Measurements from ENCODE around the gene TOGARAM2. TPM values are rescaled to one million over a fixed set of nuclear protein-coding genes. Genes with fewer than 3 reads are reported as not detected.

Gene TOGARAM2
- total and polyA plus RNA-seq, 2 of the 8 experiments (the other 6 are each of a cell fraction or from before 2014, with no cell fraction given), result 0.42 to 1.4 TPM

DNA sequence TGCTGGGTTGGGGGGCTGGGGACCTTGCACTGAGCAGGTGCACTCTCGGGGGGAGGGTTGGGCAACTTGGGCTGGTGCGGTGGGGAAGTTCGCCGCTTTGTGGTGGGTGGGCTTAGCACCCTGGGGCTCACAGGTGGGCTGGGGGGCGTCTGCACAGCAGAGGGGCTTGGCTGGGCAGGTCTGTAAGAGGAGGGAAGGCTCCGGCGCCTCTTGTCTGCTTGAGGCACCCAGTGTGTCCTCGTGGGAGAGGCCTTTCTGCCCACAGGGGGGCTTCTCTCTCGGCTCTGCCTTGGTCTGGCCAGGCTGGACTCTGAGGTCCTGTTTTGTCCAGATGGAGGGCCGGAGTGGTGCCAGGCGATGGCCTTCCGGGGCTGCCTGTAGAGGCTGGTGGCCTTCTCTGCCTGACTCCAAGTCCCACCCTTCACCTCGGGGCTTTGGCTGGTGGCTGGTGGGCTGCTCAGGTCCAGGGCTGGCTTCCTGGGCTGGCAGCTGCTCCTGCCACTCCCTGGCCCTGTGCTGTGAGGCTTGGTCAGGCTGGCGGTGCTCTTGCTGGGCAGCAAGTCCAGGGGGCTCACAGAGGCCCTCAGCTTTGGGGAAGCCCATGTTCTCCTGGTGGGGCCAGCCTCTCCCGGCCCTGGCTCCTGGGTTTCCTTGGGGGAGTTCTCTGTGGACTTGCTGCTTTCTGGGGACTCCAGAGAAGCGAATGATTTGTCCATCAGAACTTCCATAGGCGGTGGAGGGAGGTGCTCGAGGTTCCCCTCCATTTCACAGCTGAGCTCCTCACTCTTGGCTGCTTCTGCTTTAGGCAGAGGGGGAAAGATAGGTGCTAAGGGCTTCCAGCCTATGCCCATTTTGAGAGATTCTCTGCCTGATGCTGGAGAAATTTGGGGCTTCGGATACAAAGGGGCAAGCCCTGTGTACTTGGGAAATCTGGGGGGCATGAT, 90.2 kb downstream of the TOGARAM2 start:
- ChIA-PET POLR2A (ENCODE audit: partially characterized antibody) (no interaction called here), CTCF (ENCODE audit: partially characterized antibody) (interaction anchor here (1.0 to 1.6 kb wide), 2 partner anchors 17 to 30 kb away, joined by 3 read pairs; no protein-coding TSS in a partner anchor)
- WGBS, 2 experiments (ENCODE audit: extremely low coverage in 1 of 2, insufficient coverage in 1 of 2, insufficient read length in 1 of 2, insufficient replicate concordance in 2 of 2, low coverage in 1 of 2, low lambda C conversion rate in 2 of 2, missing lambda C conversion rate in 1 of 2), result 95% methylated on average over 15 of the region's 19 CpGs; no CpG with 5 or more reads in 1 of the 2 experiments
- no peak overlapping the region for H3K4ac ChIP-seq (replicated peaks; ENCODE audit: insufficient read length, low read depth, low read length)
- H4K91ac ChIP-seq (replicated peaks; ENCODE audit: insufficient read length, low read length), result no peak overlapping the region
- no peaks in the 10 kb centered on the region for H3K9me3 ChIP-seq (ENCODE audit: insufficient read depth in 2 of 2, low read depth in 1 of 2, low read length in 1 of 2)
- H3K4me1 ChIP-seq (replicated peaks in 1 of 4; ENCODE audit: control insufficient read depth in 3 of 4, insufficient read depth in 4 of 4, low read length in 3 of 4), result no peaks in the 10 kb centered on the region
- H4K5ac ChIP-seq (ENCODE audit: insufficient read length, low read depth, low read length), result no peak overlapping the region
- FAIRE-seq (no peak), DNase-seq (ENCODE audit: low read depth in 1 of 2, low spot score in 2 of 2) (peak in 1 of 2 experiments; percentile 31)
- 0 out of 2 replicates have a peak overlapping the region, but pooled peaks have one; percentile 2 for H4K8ac ChIP-seq (ENCODE audit: extremely low read depth, insufficient read depth, low read length)
- H3K79me1 ChIP-seq (ENCODE audit: low read depth, low read length), result no peaks in the 10 kb centered on the region
- H2AK5ac ChIP-seq (ENCODE audit: low read depth, low read length), result no peak overlapping the region
- H2BK20ac ChIP-seq (ENCODE audit: low read length), result no peak overlapping the region
- H3K23ac ChIP-seq (ENCODE audit: insufficient read length), result no peak overlapping the region
- no peak overlapping the region for H2BK5ac ChIP-seq (ENCODE audit: low read depth, low read length)
- H2AFZ ChIP-seq (ENCODE audit: low read length), result no peak overlapping the region
- no peaks in the 10 kb centered on the region for H3K36me3 ChIP-seq (ENCODE audit: control insufficient read depth in 2 of 4, insufficient read depth in 4 of 4, low read length in 3 of 4)
- no peak overlapping the region for H3K27ac ChIP-seq (ENCODE audit: low read depth, low read length)
- H3K9ac ChIP-seq (replicated peaks in 1 of 4; ENCODE audit: extremely low read depth in 1 of 4, low read depth in 3 of 4, low read length in 3 of 4), result no peak overlapping the region
- no peaks in the 10 kb centered on the region for H3K23me2 ChIP-seq (ENCODE audit: low read depth, low read length)
- H3K4me3 ChIP-seq (ENCODE audit: extremely low read depth in 1 of 4, insufficient read depth in 2 of 4, low read depth in 3 of 4, low read length in 4 of 4), result no peak overlapping the region
- H3K4me2 ChIP-seq (ENCODE audit: insufficient read depth in 1 of 2, low read depth in 2 of 2, low read length in 2 of 2), result no peak overlapping the region
- no peak overlapping the region for H2BK120ac ChIP-seq (replicated peaks; ENCODE audit: low read depth, low read length)
- no peak overlapping the region for H2BK12ac ChIP-seq (ENCODE audit: low read depth, low read length)
- H3K79me2 ChIP-seq (ENCODE audit: control insufficient read depth in 1 of 2, insufficient read depth in 2 of 2, low read length in 2 of 2), result no peaks in the 10 kb centered on the region
- no peaks in the 10 kb centered on the region for H3K27me3 ChIP-seq (replicated peaks in 1 of 4; ENCODE audit: control insufficient read depth in 3 of 4, extremely low read depth in 1 of 4, insufficient read depth in 3 of 4, low read length in 3 of 4)
- H2BK15ac ChIP-seq (ENCODE audit: low read length), result no peak overlapping the region
- H3K14ac ChIP-seq (ENCODE audit: insufficient read length), result no peak overlapping the region
- H3K18ac ChIP-seq (ENCODE audit: extremely low read depth, low read length), result no peak overlapping the region
- no peaks in the 10 kb centered on the region for H4K20me1 ChIP-seq (replicated peaks in 1 of 2; ENCODE audit: control insufficient read depth in 1 of 2, insufficient read depth in 2 of 2, low read length in 2 of 2)
- H3K56ac ChIP-seq (replicated peaks; ENCODE audit: insufficient read length, low read depth, low read length), result no peak overlapping the region
- TF ChIP-seq NRF1 (IDR thresholded peaks at IDR 0.05; ENCODE audit: low read depth, low read length), result no peak
- no peak for TF ChIP-seq CBX5 (IDR thresholded peaks at IDR 0.05; ENCODE audit: low read depth, low read length)
- no peak for TF ChIP-seq HDAC2 (IDR thresholded peaks at IDR 0.05; ENCODE audit: borderline replicate concordance in 1 of 2, low read depth in 2 of 2, low read length in 2 of 2)
- no peak for TF ChIP-seq JUND (IDR thresholded peaks at IDR 0.05; ENCODE audit: low read length)
- no peak for TF ChIP-seq EZH2 (IDR thresholded peaks at IDR 0.05; ENCODE audit: low read depth, low read length, severe bottlenecking)
- TF ChIP-seq KDM5A (IDR thresholded peaks at IDR 0.05; ENCODE audit: low read length), result no peak
- TF ChIP-seq RNF2 (IDR thresholded peaks at IDR 0.05; ENCODE audit: borderline replicate concordance, low read depth, low read length, missing control alignments, poor library complexity, severe bottlenecking), result no peak
- TF ChIP-seq SP4 (IDR thresholded peaks at IDR 0.05; ENCODE audit: low read length), result no peak
- no peak for TF ChIP-seq TBP (IDR thresholded peaks at IDR 0.05; ENCODE audit: low read depth, low read length)
- TF ChIP-seq KDM4A (IDR thresholded peaks at IDR 0.05; ENCODE audit: low read depth, low read length, severe bottlenecking), result no peak
- TF ChIP-seq, protein P1, sequence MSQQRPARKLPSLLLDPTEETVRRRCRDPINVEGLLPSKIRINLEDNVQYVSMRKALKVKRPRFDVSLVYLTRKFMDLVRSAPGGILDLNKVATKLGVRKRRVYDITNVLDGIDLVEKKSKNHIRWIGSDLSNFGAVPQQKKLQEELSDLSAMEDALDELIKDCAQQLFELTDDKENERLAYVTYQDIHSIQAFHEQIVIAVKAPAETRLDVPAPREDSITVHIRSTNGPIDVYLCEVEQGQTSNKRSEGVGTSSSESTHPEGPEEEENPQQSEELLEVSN (IDR thresholded peaks at IDR 0.05), result no peak

Measured in H1 (cell line).